H1 (cell line): ENCODE data around the gene SETD1B. TPM values are rescaled to one million over a fixed set of nuclear protein-coding genes. Genes with fewer than 3 reads are reported as not detected.
"Not testable (repeated sequence)": the region's sequence is repeated elsewhere in the genome, so short reads cannot be mapped to it uniquely, and the experiment has no call there.

Experiments
- CTCF ChIA-PET: fragments of 300-600 bp; sonication (Branson Sonifier 250); formaldehyde crosslinking; loops from one replicate; lab custom pipeline; 2021; ENCODE audit not compliant: partially characterized antibody; lab: Charles Lee
- POLR2A ChIA-PET: fragments of 300-600 bp; sonication (Branson Sonifier 250); formaldehyde crosslinking; loops from one replicate; lab custom pipeline; 2021; ENCODE audit warnings: inconsistent platforms; ENCODE audit not compliant: partially characterized antibody; lab: Charles Lee
- DNase-seq, 2 experiments: peaks; one replicate each; pipeline versions ENCODE4 v3.0.0 to v3.0.0-alpha.2; 2010 to 2022; ENCODE audit warnings: low spot score in 2 of 2, low read depth in 1 of 2, mixed read lengths in 1 of 2
- FAIRE-seq: peaks from 2 replicates; lab custom pipeline; 2011; peaks lifted over from hg19 to GRCh38; lab: Jason Lieb, UNC
- H2AFZ ChIP-seq: 2 replicates; pipeline ENCODE4 v1.8.1; 2012; ENCODE audit warnings: low read length, inconsistent platforms
- H2AK5ac ChIP-seq: 2 replicates; pipeline ENCODE4 v1.6.1; 2013; ENCODE audit warnings: low read depth, low read length
- H2BK120ac ChIP-seq: replicated peaks from 2 replicates; pipeline ENCODE3; 2013; ENCODE audit warnings: low read depth, low read length, inconsistent platforms
- H2BK12ac ChIP-seq: 2 replicates; pipeline ENCODE4 v1.6.1; 2013; ENCODE audit warnings: low read depth, low read length
- H2BK15ac ChIP-seq: 2 replicates; pipeline ENCODE4 v1.6.1; 2013; ENCODE audit warnings: low read length
- H2BK20ac ChIP-seq: 2 replicates; pipeline ENCODE4 v1.6.1; 2013; ENCODE audit warnings: low read length
- H2BK5ac ChIP-seq: 2 replicates; pipeline ENCODE4 v1.6.1; 2013; ENCODE audit warnings: low read depth, low read length
- H3K14ac ChIP-seq: 2 replicates; pipeline ENCODE4 v1.6.1; 2013; ENCODE audit warnings: inconsistent platforms; ENCODE audit not compliant: insufficient read length
- H3K18ac ChIP-seq: 2 replicates; pipeline ENCODE4 v1.6.1; 2013; ENCODE audit warnings: low read length; ENCODE audit errors: extremely low read depth
- H3K23ac ChIP-seq: 2 replicates; pipeline ENCODE4 v1.6.1; 2013; ENCODE audit warnings: inconsistent platforms; ENCODE audit not compliant: insufficient read length
- H3K23me2 ChIP-seq: 2 replicates; pipeline ENCODE4 v1.6.1; 2013; ENCODE audit warnings: low read depth, low read length
- H3K27ac ChIP-seq: 2 replicates; pipeline ENCODE4 v1.6.1; 2011; ENCODE audit warnings: low read depth, low read length, inconsistent platforms
- H3K27me3 ChIP-seq, 4 experiments: replicated peaks in 1 of 4; 1 replicate in 1 of 4; 2 replicates in 3 of 4; pipeline versions ENCODE4 v1.6.1 to v1.8.1; 2011 to 2013; ENCODE audit warnings: low read length in 3 of 4, mild to moderate bottlenecking in 3 of 4, inconsistent platforms in 2 of 4, mixed read lengths in 2 of 4, moderate library complexity in 1 of 4; ENCODE audit not compliant: control insufficient read depth in 3 of 4, insufficient read depth in 3 of 4; ENCODE audit errors: extremely low read depth in 1 of 4
- H3K36me3 ChIP-seq, 4 experiments: 2 replicates each; pipeline versions ENCODE4 v1.6.1 to v1.8.1; 2011 to 2013; ENCODE audit warnings: mild to moderate bottlenecking in 4 of 4, low read length in 3 of 4, moderate library complexity in 2 of 4, control low read depth in 1 of 4, inconsistent platforms in 1 of 4; ENCODE audit not compliant: insufficient read depth in 4 of 4, control insufficient read depth in 2 of 4
- H3K4ac ChIP-seq: replicated peaks from 2 replicates; pipeline ENCODE3; 2013; ENCODE audit warnings: low read length, low read depth, mixed read lengths, inconsistent platforms; ENCODE audit not compliant: insufficient read length
- H3K4me1 ChIP-seq, 4 experiments: replicated peaks in 1 of 4; 1 replicate in 1 of 4; 2 replicates in 3 of 4; pipeline versions ENCODE4 v1.6.1 to v1.8.1; 2011 to 2013; ENCODE audit warnings: low read length in 3 of 4, inconsistent platforms in 2 of 4, mixed read lengths in 1 of 4; ENCODE audit not compliant: insufficient read depth in 4 of 4, control insufficient read depth in 3 of 4
- H3K4me2 ChIP-seq, 2 experiments: 2 replicates each; pipeline versions ENCODE4 v1.6.1 to v1.8.1; 2011 to 2013; ENCODE audit warnings: low read depth in 2 of 2, low read length in 2 of 2, control low read depth in 1 of 2, inconsistent platforms in 1 of 2, mild to moderate bottlenecking in 1 of 2; ENCODE audit not compliant: insufficient read depth in 1 of 2
- H3K4me3 ChIP-seq, 4 experiments: fragments of 200-600, 300-600 bp in 1 of 4; sonication (generic), shearing (Covaris generic), sonication (Bioruptor Twin) in 1 of 4; 2 replicates each; pipeline versions ENCODE4 v1.5.1 to v1.8.1; 2011 to 2016; ENCODE audit warnings: low read length in 4 of 4, low read depth in 3 of 4, control low read depth in 2 of 4, inconsistent platforms in 2 of 4, mild to moderate bottlenecking in 2 of 4, mixed read lengths in 1 of 4, moderate library complexity in 1 of 4; ENCODE audit not compliant: insufficient read depth in 2 of 4; ENCODE audit errors: extremely low read depth in 1 of 4
- H3K56ac ChIP-seq: replicated peaks from 2 replicates; pipeline ENCODE3; 2013; ENCODE audit warnings: low read depth, mild to moderate bottlenecking, mixed read lengths, low read length, inconsistent platforms; ENCODE audit not compliant: insufficient read length
- H3K79me1 ChIP-seq: 2 replicates; pipeline ENCODE4 v1.6.1; 2013; ENCODE audit warnings: low read depth, low read length, control low read depth
- H3K79me2 ChIP-seq, 2 experiments: 2 replicates each; pipeline versions ENCODE4 v1.6.1 to v1.8.1; 2012 to 2013; ENCODE audit warnings: low read length in 2 of 2, mild to moderate bottlenecking in 2 of 2, inconsistent platforms in 1 of 2; ENCODE audit not compliant: insufficient read depth in 2 of 2, control insufficient read depth in 1 of 2
- H3K9ac ChIP-seq, 4 experiments: replicated peaks in 1 of 4; 1 replicate in 1 of 4; 2 replicates in 3 of 4; pipeline versions ENCODE4 v1.6.1 to v1.8.1; 2011 to 2013; ENCODE audit warnings: low read depth in 3 of 4, low read length in 3 of 4, control low read depth in 2 of 4, mild to moderate bottlenecking in 2 of 4, moderate library complexity in 2 of 4, inconsistent platforms in 1 of 4; ENCODE audit errors: extremely low read depth in 1 of 4
- H3K9me3 ChIP-seq, 2 experiments: 2 replicates each; pipeline versions ENCODE4 v1.6.1 to v1.8.1; 2012 to 2013; ENCODE audit warnings: mild to moderate bottlenecking in 2 of 2, moderate library complexity in 2 of 2, control low read depth in 1 of 2, inconsistent platforms in 1 of 2, low read depth in 1 of 2, low read length in 1 of 2, mixed read lengths in 1 of 2; ENCODE audit not compliant: insufficient read depth in 2 of 2
- H4K20me1 ChIP-seq, 2 experiments: replicated peaks in 1 of 2; 2 replicates each; pipeline versions ENCODE3 to v1.8.1; 2011 to 2013; ENCODE audit warnings: inconsistent platforms in 2 of 2, low read length in 2 of 2, mild to moderate bottlenecking in 1 of 2; ENCODE audit not compliant: insufficient read depth in 2 of 2, control insufficient read depth in 1 of 2
- H4K5ac ChIP-seq: 2 replicates; pipeline ENCODE4 v1.6.1; 2013; ENCODE audit warnings: low read length, low read depth, mixed read lengths, inconsistent platforms; ENCODE audit not compliant: insufficient read length
- H4K8ac ChIP-seq: 2 replicates; pipeline ENCODE4 v1.8.0; 2013; ENCODE audit warnings: mild to moderate bottlenecking, moderate library complexity, low read length, inconsistent platforms; ENCODE audit not compliant: insufficient read depth; ENCODE audit errors: extremely low read depth
- H4K91ac ChIP-seq: replicated peaks from 2 replicates; pipeline ENCODE3; 2013; ENCODE audit warnings: low read length, mixed read lengths, inconsistent platforms; ENCODE audit not compliant: insufficient read length
- WGBS, 2 experiments: shearing (Covaris generic) in 1 of 2; methylation state at CpG; one replicate each; pipeline versions ENCODE4 v1.1.6 to v1.1.7; 2013 to 2015; ENCODE audit warnings: low lambda C conversion rate in 2 of 2, mixed read lengths in 2 of 2, inconsistent platforms in 1 of 2, low coverage in 1 of 2, missing lambda C conversion rate in 1 of 2; ENCODE audit not compliant: insufficient replicate concordance in 2 of 2, insufficient coverage in 1 of 2, insufficient read length in 1 of 2; ENCODE audit errors: extremely low coverage in 1 of 2, missing lambda C conversion rate in 1 of 2; 5-methylcytosine and 5-hydroxymethylcytosine counted together
- polyA plus RNA-seq, 7 experiments: library from polyadenylated mRNA; depleted of rRNA in 3 of 7; stranded (reverse) in 5 of 7; unstranded in 2 of 7; fragments of >200 nt in 5 of 7; fragments of 200-250 nt in 2 of 7; gene quantifications; 1 replicate in 5 of 7; 2 replicates in 1 of 7; 4 replicates in 1 of 7; pipeline versions ENCODE4 v1.2.1 to v1.2.3, GENCODE V29; 2011 to 2013; ENCODE audit warnings: missing spikeins in 2 of 7, mixed read lengths in 2 of 7
- small RNA-seq: library from polyadenylated mRNA; stranded (forward); fragments of <200 nt; extraction: miRNeasy Mini kit (QIAGEN cat#:217004); gene quantifications from one replicate; pipeline ENCODE3, GENCODE V24; 2013; ENCODE audit not compliant: insufficient read depth
- total RNA-seq: library from RNA; stranded (reverse); fragmentation: NEBNext Ultra II Directional; extraction: Animal tissue kit (Norgen Biotek cat#: 25700); gene quantifications from 2 replicates; pipeline ENCODE4 v1.2.1, GENCODE V29; 2021

Gene SETD1B
- total and polyA plus RNA-seq, 2 of the 8 experiments (the other 6 are each of a cell fraction or from before 2014, with no cell fraction given) = 1.3 to 17.7 TPM

DNA sequence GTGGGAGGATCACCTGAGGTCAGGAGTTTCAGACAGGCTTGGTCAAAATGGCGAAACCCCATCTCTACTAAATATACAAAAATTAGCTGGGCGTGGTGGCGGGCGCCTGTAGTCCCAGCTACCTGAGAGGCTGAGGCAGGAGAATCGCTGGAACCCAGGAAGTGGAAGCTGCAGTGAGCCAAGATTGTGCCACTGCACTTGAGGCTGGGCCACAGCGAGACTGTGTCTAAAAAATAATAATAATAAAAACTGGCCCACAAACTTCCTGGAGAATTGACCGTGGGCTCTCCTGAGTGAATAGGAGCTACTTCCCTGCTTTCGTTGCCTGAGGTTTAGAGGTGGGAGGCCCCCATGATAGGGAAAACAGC is 72.3 kb downstream of the SETD1B start:
- H4K5ac ChIP-seq, FAIRE-seq, H3K23ac ChIP-seq, H3K27me3 ChIP-seq, H3K36me3 ChIP-seq, H3K56ac ChIP-seq, H3K14ac ChIP-seq, H3K9me3 ChIP-seq, H2BK20ac ChIP-seq, H2AFZ ChIP-seq, H4K20me1 ChIP-seq, H3K79me1 ChIP-seq, H2BK120ac ChIP-seq, H2BK5ac ChIP-seq, H3K4me1 ChIP-seq, H2AK5ac ChIP-seq, H3K79me2 ChIP-seq, H4K8ac ChIP-seq, H4K91ac ChIP-seq, H3K23me2 ChIP-seq, H3K9ac ChIP-seq, H3K18ac ChIP-seq, H2BK15ac ChIP-seq, H3K4me2 ChIP-seq, H3K4me3 ChIP-seq, DNase-seq, H2BK12ac ChIP-seq, H3K27ac ChIP-seq, H3K4ac ChIP-seq: not testable (repeated sequence)
- ChIA-PET POLR2A (interaction anchor here (0.8 to 1.4 kb wide), 3 partner anchors 36 to 102 kb away, joined by 3 read pairs; no protein-coding TSS in a partner anchor), CTCF (interaction anchor here (2.0 kb wide), 1 partner anchor 14 kb away, joined by 6 read pairs; no protein-coding TSS in a partner anchor)
- WGBS, 2 experiments = 96% methylated on average over 8 of the region's 8 CpGs; no CpG with 5 or more reads in 1 of the 2 experiments

Small RNA genes lying within 50 kb of the gene (small RNA-seq; reads per million reads assigned to genes)
- not detected for gene AC069503.3

Other genes with a start within 250 kb of the SETD1B start
- 156 and 162 TPM in 2 replicates for gene KDM2B, start 223.0 kb upstream of the SETD1B start, total RNA-seq
- gene KDM2B, start 223.0 kb upstream of the SETD1B start, polyA plus RNA-seq (2011; rRNA removed) = 111 and 167 TPM in 2 replicates
- 28.4 and 29.9 TPM in 2 replicates for gene ORAI1, start 177.5 kb upstream of the SETD1B start, total RNA-seq
- 71.5 and 101 TPM in 2 replicates for gene ORAI1, start 177.5 kb upstream of the SETD1B start, polyA plus RNA-seq (2011; rRNA removed)
- 0.34 and 0.93 TPM in 2 replicates for gene MORN3, start 134.4 kb upstream of the SETD1B start, total RNA-seq
- gene MORN3, start 134.4 kb upstream of the SETD1B start, polyA plus RNA-seq (2011; rRNA removed) = 0.22 and 0.39 TPM in 2 replicates
- 26.0 and 29.1 TPM in 2 replicates for gene TMEM120B, start 91.3 kb upstream of the SETD1B start, total RNA-seq
- 22.0 and 31.2 TPM in 2 replicates for gene TMEM120B, start 91.3 kb upstream of the SETD1B start, polyA plus RNA-seq (2011; rRNA removed)
- gene RHOF, start 10.3 kb upstream of the SETD1B start, total RNA-seq = 31.0 and 31.9 TPM in 2 replicates
- gene RHOF, start 10.3 kb upstream of the SETD1B start, polyA plus RNA-seq (2011; rRNA removed) = 23.8 and 33.2 TPM in 2 replicates
- gene HPD, start 54.9 kb downstream of the SETD1B start, total RNA-seq = 0.38 and 0.56 TPM in 2 replicates
- gene HPD, start 54.9 kb downstream of the SETD1B start, polyA plus RNA-seq (2011; rRNA removed) = 0.28 and 0.48 TPM in 2 replicates
- 28.8 and 33.1 TPM in 2 replicates for gene PSMD9, start 84.8 kb downstream of the SETD1B start, total RNA-seq
- gene PSMD9, start 84.8 kb downstream of the SETD1B start, polyA plus RNA-seq (2011; rRNA removed) = 36.1 and 38.5 TPM in 2 replicates
- gene CFAP251, start 114.6 kb downstream of the SETD1B start, total RNA-seq = 2.9 and 3.3 TPM in 2 replicates
- gene CFAP251, start 114.6 kb downstream of the SETD1B start, polyA plus RNA-seq (2011; rRNA removed) = 1.8 and 1.9 TPM in 2 replicates
- gene BCL7A, start 217.9 kb downstream of the SETD1B start, total RNA-seq = 12.7 and 13.6 TPM in 2 replicates
- gene BCL7A, start 217.9 kb downstream of the SETD1B start, polyA plus RNA-seq (2011; rRNA removed) = 11.9 and 13.9 TPM in 2 replicates